C4-2B (cell line): ENCODE results near the gene PCDH9.

Experiments
- H3K27ac ChIP-seq: fragments of 450-650 bp; 2 replicates; pipeline ENCODE4 v1.5.1; 2017
- ZFX ChIP-seq: fragments of 450-650 bp; IDR thresholded peaks from 2 replicates; pipeline ENCODE4 v1.6.1; 2017
- TF ChIP-seq, protein P1 (sequence below): fragments of 450-650 bp; conservative IDR thresholded peaks from 2 replicates; pipeline ENCODE4 v1.5.1; 2017; ENCODE audit warnings: mild to moderate bottlenecking

Gene PCDH9

DNA sequence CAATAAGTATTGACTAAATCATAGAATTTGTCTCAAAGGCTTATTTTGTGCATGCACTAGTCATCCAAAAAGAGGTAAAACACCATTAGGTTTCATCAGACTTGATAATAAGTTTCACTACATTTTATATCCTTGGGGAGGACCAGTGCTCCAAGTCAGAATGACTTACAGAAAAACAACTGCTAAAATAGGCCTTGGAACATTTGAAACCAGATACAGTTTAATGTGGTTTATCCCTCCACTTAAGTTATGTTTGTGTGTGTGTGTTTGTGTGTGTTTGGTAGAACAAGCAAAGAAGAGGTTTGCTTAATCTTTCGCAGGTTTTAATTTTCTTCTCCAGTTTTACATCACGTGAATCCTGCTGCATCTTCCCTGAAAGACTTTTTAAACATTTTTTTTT lies 570.9 kb downstream of the PCDH9 start:
- no peak for TF ChIP-seq ZFX
- TF ChIP-seq, protein P1, sequence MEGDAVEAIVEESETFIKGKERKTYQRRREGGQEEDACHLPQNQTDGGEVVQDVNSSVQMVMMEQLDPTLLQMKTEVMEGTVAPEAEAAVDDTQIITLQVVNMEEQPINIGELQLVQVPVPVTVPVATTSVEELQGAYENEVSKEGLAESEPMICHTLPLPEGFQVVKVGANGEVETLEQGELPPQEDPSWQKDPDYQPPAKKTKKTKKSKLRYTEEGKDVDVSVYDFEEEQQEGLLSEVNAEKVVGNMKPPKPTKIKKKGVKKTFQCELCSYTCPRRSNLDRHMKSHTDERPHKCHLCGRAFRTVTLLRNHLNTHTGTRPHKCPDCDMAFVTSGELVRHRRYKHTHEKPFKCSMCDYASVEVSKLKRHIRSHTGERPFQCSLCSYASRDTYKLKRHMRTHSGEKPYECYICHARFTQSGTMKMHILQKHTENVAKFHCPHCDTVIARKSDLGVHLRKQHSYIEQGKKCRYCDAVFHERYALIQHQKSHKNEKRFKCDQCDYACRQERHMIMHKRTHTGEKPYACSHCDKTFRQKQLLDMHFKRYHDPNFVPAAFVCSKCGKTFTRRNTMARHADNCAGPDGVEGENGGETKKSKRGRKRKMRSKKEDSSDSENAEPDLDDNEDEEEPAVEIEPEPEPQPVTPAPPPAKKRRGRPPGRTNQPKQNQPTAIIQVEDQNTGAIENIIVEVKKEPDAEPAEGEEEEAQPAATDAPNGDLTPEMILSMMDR: no peak
- no peak overlapping the region for H3K27ac ChIP-seq

DNA sequence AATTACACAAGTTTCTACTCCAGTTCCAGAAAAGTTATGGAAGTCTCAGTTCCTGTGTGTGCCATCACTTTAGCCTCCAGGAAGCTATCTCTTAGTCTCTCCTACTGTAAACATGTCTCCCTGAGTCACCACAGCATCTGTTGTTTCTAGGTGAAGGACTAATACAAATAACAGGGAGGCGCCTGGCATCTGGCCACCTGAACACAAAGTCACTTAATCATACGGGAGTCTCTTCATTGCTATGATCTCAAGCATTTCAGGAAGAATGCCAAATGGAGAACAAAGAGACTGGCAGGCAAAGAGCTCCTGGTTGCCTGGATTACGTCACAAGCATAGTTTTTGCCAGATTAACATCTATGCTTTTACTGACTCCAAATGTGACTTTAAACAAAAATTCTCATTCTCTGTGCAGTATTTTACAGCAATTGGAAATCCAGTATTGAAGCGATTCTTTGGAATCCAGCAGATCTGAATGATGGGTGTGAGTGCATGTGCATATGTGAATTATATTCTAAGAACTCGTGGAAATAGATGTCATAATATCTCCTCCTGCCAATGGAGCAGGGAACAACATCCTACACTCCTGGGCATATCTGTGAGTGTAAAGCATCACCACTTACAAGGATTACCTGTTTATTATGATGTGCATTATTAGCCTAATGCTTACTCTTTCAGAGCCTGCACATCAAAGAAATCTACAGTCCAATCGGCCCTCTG lies 572.8 kb downstream of the PCDH9 start:
- H3K27ac ChIP-seq: no peak overlapping the region
- TF ChIP-seq, protein P1: no peak
- TF ChIP-seq ZFX: no peak

DNA sequence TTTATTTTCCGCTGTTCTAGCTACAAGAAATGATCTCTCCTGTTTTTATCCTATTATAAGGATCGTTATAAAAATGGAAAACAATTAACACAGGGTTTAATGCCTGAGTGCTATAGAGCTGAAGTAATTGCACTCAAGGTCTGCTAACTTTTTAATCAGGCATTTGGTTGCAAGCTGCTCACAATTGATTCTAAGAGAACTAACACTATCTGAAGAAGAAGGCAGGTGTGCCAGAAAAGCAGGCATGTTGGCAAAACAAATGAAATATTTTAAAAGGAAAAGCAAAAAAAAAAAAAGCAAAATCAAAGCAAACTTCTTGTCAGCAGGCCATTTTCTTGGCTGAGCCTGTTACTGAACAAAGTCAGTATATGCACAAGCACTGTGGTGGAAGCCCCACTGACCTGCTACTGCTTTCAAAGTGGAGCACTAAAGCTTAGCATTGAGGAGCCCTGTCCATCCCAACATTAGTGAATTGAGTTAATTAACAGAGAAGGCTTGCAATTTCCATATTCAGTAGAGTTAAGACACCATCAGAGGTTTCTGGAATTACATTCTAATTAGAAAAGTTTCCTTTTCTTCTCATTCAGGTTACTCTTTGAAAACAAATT lies 574.2 kb downstream of the PCDH9 start:
- TF ChIP-seq ZFX: no peak
- TF ChIP-seq, protein P1: no peak
- no peak overlapping the region for H3K27ac ChIP-seq

DNA sequence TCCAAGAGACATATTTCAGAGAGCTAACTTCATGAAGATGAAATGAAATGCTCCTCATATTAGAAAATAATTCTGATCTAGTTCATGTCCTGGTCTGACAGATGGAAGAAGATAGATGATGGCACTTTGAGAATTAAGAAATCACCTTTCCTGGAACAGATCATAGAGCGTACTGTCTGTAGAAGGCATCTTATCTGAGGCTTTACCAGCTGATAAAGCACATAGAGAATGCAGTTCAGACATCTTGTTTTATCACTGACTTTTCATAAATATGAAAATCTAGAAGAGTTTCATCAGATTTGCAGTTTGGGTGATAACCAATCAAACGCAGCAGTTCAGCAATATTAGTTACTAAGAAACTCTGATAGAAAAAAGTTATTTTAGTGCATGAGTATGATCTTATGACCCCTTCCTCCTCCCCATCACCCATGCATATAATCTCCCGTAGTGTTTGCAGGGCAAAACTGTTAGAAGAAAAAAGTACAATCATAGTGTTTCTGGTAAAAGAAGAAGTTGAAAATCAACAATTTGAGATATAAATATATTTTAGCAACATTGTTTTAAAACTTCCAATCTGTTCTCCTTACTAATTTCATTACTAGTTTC lies 585.2 kb downstream of the PCDH9 start:
- no peak for TF ChIP-seq ZFX
- TF ChIP-seq, protein P1: no peak
- no peak overlapping the region for H3K27ac ChIP-seq

DNA sequence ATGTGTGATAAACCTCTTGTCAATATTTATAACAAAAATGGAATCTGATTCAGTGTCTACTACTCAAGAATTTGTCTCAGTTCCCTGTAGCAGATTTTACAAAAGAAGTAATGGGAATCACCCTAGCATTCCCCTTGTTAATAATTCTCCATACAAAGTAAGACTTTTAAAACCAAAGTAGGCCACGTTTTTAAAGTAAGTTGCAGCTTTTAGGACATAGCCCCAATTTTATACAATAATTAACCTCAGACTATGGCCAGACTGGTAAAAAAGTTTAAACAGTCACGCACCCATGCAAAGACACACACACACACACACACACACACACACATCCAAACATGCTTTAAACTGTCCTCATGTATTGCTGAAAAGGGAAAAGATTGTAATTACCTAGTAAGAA lies 589.9 kb downstream of the PCDH9 start:
- TF ChIP-seq, protein P1: no peak
- TF ChIP-seq ZFX: no peak
- no peak overlapping the region for H3K27ac ChIP-seq

DNA sequence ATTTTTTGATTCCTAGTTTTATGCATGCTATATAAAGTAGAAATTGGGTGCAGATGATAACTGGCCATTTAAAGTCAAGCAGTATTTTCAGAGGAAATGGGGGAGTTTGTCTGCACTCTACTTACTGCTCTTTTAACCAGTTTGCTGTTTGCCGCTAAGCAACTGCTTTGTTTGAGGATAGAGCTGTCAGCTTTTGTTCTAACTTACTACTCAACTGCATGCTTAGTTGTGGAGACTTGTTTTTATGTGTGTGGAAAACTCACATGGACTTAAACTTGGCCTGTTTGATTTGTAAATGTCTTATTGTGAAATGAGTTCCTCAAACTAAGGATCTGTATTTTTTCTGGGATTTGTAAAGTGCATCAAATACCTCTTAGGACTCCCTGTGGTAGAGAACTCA lies 591.1 kb downstream of the PCDH9 start:
- no peak overlapping the region for H3K27ac ChIP-seq
- TF ChIP-seq ZFX: no peak
- TF ChIP-seq, protein P1: no peak

DNA sequence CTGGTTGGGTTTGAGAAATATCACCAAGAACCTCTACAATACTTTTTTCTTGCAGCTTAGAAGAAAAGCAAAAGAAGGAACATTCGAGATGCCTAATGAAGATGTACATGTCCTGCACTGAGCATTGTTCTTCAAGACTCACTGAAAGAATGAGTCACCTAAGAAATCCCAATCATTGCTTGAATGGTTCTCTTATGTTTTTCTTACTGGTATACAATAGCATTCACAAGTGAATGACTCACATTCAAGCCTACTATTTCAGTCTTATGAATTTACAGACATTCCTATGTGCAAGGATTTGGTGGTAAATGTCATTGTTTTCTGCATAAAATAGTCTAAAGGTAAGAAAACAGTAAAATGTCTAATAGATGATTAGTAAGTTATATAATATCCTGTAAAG lies 594.6 kb downstream of the PCDH9 start:
- no peak overlapping the region for H3K27ac ChIP-seq
- no peak for TF ChIP-seq ZFX
- TF ChIP-seq, protein P1: no peak
